ENCODE results near the gene TM4SF20.
"Not testable (repeated sequence)": the region's sequence is repeated elsewhere in the genome, so short reads cannot be mapped to it uniquely, and the experiment has no call there.

Gene TM4SF20

DNA sequence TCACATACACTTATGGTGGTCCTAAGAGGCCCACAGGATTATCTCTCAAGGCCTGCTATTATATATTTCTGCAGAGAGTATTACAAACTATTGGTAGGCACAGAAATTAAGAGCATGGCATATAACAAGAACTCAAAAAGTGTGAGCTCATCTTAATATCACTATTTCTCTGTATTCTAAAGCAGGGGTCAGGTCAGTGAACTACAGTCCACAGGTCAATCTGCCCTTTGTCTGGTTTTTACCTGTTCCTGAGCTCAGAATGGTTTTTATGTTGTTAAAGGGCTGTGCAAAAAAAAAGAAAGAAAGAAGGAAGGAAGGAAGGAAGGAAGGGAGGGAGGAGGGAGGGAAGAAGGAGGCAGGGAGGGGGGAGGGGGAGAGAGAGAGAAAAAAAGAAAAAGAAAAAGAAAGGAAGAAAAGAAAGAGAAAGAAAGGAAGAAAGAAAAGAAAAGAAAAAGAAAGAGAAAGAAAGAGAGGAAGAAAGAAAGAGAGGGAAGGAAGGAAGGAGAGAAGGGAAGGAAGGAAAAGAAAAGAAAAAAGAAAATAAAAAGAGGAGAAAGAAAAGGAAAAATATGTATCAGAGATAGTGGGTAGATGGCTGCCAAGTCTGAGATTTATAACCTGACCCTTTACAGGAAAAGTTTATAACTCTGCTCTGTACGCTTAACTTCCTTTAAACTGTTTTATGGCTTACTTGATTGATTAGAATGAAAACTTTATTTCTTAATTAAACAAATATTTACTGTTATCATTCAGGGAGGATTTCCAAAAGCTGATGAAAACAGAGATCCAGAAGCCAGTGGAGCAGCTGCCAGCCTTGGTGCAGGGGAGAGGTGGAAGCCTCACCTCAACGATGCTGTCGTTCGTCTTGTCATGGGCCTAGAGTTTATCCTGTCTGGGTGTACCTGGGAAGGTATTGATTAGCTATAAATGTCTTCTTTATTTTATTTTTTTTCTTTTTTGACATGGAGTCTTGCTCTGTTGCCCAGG is 19.9 kb upstream of the TM4SF20 start:
- no peak for DNase-seq (ENCODE audit: low read depth)

DNA sequence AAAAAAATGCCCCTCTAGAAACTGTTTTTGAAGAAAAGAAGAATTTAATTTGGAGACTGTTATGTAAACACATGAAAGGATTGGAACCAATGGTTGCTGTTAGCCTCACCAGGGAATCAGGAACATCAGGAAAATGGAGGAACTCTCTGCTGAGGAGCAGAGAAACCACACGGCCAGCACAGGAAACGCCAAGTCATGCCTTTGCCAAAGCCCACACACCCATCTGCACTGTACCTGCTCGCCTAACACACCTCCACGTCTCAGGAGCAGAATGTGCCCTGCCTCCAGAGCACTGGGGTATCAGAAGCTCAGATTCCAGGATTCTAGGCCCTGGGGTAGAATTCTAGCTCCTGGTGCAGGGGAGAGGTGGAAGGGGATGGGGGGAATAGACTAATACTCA is 18.5 kb upstream of the TM4SF20 start:
- DNase-seq (ENCODE audit: low read depth) = no peak

DNA sequence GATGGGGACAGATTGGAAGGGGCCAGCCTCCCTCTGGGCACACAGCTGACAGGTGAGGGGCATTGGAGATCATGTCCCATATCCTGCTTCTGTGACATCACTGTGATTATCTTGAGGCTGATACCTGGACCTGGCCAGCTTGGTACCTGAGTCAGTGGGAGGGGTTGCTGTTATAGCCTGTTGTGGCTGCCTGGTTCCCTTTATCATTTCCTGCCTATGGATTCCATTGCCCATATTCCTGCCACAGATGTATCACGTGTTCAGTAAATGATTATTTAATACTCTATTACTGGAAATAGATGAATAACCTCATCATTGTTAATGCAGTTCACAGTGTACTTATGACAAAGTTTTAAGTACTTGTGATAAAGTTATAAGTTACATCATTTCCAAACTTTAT is 16.4 kb upstream of the TM4SF20 start:
- no peak for DNase-seq (ENCODE audit: low read depth)

DNA sequence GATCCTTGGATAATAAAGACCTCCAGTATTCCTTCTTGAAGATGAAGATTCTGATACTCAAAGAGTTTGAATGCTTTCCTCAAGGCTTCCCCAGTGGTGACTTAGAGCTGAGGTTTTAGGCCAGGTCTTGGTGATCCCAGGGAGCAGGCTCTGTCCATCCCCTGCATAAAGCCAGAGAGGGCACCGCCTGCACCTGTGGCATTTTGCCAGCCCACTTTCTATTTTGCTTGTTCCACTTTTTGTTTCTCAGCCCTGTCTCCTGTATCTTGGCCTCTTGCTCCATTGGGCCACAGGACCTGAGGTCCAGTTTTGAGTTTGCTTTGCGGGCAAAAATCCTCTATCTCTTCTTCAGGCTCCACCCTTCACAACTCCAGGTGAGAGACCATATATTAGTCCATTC is 15.3 kb upstream of the TM4SF20 start:
- DNase-seq (ENCODE audit: low read depth) = no peak

DNA sequence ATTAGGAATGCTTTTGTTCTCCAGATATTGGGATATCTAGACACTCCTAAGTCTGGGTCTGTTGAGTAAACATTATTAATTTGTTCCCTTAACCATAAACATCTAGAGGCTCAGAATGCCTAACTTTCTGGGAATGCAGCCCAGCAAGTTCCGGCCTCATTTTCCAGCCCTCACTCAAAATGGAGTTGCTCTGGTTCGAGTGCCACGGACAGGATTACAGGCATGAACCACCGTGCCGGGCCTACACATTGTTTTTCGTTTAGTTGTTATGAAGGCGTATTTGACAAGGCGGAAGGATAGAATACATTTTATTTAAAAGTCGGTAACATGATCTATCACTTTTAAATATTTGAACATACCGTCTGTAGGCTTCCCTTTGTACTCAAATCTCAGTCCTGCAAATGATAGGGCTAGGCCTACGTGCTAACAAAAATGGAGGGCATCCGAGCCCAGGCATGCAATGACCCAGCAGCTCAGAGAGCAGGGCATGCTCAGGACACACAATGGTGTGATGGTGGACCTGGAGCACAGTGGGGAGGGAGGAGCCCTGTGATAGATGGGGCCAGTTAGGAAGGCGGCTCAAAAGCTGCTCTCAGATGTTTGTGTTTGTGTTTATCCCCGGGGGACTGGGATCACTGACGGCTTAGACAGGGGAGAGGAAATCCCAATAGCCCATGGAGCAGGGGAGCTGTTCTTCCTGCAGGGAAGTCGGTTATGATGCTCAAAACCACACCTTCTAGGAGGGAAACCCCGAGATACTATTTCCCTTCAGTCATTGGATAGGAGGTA is 11.6 kb upstream of the TM4SF20 start:
- DNase-seq (ENCODE audit: low read depth) = no peak

DNA sequence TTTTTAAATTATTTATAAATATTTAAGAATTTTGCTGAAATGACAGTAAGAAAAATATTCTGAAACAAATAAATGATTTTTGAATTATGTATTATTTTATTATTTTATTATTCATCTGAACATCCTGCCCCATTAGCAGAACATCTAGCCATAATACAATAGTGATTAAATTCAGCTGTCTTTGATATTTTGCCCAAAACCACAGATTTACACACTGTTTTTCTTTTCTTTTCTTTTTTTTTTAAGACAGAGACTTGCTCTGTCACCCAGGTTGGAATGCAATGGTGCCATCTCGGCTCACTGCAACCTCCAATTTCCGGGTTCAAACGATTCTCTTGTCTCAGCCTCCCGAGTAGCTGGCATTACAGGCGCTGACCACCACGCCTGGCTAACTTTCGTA is 10.6 kb upstream of the TM4SF20 start:
- DNase-seq (ENCODE audit: low read depth) = no peak

DNA sequence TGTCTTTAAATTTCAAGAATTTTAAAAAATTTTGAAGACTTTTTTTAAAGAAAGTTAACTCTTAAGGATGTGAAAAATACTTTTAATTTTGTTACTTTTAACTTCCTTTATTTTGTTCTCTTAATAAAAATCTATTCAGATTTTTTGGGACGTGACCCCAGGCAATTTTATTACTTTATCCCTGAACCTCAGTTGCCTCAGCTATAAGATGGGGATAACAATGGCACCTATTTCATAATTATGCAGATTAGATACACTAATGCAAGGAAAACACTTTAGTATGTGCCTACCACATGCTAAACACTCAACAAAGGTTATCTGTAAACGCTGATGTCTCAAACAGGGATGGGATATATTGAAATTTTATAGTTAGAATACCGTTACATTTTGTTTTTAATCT is 10.1 kb upstream of the TM4SF20 start:
- DNase-seq (ENCODE audit: low read depth) = no peak

DNA sequence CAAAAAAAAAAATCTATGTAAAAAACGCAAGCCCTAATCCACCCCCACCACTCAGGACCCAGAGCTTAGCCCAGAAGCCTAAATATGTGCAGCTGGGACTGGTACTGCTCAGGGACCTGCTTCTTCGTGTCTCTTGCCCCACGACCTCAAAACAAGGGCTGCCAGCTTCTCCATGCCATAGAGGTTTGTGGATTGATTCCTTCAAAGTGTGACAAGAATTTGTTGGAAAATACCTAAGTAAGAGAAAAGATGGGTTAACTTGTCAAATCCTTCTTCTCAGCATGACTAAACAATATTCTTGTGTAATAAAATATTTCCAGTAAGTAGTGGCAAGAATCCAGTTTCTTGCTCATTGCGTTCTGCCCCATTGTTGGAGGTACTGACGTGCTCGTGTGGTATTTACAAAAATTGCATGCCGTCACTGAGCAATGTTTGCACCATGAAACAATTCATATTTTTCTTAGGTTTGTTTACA is 9.5 kb upstream of the TM4SF20 start:
- no peak for DNase-seq (ENCODE audit: low read depth)

DNA sequence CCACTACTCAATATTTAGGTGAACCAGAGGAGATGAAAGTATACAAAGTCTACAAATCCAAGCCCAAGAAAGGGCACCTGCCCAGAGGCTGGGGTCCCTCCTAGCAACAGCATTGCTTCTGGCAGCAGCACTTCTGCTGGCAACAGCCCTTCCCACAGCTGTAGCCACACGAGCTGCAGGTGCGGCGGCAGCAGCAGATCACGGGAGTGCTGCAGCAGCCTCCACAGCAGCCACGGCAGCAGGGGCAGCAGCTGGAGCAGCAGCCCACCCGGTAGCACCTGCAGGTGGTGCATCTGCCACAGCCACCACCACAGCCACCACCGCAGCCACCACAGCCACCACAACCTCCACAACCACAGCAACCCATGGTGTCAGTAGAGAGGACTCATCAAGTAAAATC is 8.5 kb upstream of the TM4SF20 start, which contains the start of gene SCYGR1:
Gene SCYGR1 (minus strand): TSS at position 367 of the 400 bp plus-strand sequence. CDS start 0 bp downstream, at position 367.
- not testable (repeated sequence) for DNase-seq (ENCODE audit: low read depth)

DNA sequence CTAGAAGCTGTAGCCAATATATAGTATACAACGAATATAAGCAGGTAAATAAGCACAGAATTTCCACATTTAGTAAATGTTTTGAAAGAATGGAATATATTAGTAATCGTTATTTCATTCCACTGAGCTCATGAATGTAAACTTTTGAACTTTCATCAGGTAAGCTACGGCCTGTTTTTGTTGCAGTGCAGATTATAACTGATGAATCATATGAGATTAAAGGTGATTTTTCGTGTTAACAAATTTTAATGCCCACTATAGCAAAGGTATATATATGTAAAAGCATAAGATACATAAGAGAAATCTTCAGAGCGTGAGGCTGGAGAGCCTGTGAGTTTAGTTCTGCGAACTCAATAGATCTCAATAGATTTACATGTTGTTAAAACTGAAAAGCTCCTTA is 7.5 kb upstream of the TM4SF20 start:
- DNase-seq (ENCODE audit: low read depth) = no peak

DNA sequence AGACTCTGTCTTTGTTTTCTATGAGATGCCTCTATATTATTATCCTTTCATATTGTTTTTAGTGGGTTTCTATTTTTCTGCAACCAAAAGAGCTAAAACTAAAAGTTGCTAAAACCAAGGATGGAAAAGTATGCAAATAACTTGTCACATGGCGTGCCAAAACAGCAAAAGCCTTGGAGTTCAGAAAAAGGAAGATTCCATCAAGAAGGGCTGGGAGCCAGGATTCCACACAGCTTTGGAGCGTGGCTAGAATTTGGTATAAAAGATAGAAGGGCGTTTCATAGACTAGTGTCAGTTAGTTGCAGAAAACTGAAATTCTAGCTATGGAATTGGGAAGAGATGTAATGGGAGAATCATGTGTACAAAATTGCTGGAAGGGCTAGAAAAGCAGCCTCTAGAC is 4.6 kb upstream of the TM4SF20 start:
- no peak for DNase-seq (ENCODE audit: low read depth)

DNA sequence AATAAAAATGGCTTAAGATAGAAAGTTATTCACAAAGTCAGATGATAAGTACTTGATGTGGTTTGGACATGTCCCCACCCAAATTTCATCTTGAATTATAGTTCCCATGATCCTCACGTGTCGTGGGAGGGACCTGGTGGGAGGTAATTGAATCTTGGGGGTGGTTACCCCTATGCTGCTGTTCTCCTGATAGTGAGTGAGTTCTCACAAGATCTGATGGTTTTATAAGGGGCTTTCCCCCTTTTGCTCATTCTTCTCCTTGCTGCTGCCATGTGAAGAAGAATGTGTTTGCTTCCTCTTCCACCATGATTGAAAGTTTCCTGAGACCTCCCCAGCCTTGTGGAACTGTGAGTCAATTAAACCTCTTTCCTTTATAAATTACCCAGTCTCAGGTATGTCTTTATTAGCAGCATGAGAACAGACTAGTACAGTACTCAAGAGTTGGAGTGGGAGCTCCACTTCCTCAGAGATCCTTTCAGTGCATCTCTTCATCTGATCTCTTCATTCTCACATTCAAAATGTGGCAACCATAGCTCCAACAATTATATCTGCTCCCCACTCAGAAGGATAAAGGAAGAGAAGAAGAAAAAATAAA is 3.2 kb upstream of the TM4SF20 start:
- not testable (repeated sequence) for DNase-seq (ENCODE audit: low read depth)

DNA sequence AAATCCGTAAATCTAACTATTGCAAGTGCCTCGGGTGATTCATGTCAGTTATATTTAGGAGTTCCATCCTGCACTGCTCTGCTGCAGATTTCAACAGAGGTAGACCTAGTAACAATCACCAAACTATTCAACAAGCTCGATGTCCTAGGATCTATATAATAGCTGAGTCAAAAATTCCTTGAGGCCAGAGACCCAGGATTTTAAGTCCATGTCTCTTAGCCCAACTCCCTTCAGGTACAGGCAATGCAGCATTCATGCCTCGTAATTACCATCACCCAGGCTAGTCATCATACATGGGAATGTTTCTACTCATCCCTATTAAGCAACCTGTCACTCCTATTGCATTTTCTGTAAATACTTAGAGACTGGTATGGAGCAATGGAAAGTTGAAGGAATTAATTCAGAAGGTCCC is 729 bp downstream of the TM4SF20 start:
- DNase-seq (ENCODE audit: low read depth) = no peak

DNA sequence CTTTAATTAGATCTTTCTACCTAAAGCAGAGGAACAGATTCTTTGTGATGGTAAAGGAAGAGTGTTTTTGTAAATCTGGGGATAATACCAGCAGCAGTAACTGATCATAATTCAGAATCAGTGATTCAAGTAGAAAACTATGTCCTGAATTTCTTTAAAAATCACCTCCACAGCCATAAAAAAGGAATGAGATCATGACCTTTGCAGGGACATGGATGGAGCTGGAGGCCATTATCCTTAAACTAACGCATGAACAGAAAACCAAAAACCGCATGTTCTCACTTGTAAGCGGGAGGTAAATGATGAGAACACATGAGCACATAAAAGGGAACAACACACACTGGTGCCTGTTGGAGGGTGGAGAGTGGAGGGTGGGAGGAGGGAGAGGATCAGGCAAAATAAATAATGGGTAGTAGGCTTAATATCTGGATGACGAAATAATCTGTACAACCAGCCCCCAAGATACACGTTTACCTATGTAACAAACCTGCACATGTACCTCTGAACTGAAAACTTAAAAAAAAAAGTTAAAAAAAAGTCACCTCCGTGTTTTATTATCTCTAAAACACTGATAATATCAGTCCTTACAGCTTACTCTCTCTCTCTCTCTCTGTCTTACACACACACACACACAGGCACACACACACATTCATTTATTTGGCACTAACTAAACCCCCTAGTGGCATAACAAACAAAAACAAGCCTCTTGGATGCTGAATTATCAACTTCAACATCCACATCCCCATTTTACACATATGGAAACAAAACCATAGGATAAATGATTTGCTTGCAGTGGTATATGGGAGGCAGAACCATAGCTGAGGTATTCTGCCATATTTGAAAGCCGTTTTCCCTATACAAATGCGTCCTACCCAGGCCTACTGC is 1.4 kb downstream of the TM4SF20 start:
- no peak for DNase-seq (ENCODE audit: low read depth)

DNA sequence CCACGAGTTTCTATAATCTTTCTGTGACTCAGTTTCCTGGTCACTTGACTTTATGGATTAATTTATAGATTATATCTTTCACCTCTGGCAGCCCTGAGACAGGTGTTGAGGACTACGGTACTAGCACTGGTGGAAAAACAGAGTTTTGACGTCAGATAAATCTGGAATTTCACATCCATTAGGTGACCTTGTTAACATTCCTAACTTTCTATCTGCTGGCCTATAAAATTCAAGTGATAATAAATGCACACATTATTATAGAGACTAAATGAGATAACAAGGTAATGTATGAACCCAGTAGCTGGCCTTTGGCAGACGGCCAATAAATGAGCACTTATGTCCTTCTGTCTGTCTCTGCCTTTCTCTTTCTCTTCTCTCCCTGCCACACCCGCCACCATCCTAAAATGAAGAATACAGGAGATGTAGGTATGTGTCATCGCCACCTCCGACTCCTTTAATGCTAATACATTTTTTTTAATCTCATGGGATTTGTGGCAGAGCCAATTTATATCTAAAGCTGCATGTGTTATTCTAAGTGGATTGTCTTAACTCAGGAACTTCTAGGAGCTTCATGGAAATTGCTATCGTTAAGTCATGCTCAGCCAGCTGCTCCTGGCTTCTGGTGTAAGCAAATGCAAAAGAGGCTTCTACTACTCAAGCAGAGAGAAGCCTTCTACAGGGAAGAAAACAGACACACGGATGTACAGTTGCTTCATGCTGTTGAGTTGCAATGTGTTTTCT is 2.3 kb downstream of the TM4SF20 start:
- DNase-seq (ENCODE audit: low read depth) = no peak

DNA sequence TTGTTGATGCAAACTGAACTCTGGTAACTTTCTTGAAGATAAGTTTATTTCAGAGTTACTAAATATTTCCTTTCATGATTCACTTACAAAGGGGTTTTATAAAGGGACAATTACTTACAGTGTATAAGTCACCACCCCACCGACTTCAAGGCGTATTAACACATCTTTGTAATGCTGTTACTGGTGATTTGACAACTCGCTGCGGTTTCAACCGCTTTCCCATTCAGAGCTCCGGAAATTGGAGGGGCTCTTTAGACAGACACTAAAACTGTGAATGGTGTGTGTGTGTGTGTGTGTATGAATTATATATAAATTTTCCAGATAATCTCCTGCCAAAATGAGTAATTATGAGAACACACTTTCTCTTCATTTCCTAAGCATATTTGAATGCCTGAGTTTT is 4.9 kb downstream of the TM4SF20 start:
- DNase-seq (ENCODE audit: low read depth) = no peak

DNA sequence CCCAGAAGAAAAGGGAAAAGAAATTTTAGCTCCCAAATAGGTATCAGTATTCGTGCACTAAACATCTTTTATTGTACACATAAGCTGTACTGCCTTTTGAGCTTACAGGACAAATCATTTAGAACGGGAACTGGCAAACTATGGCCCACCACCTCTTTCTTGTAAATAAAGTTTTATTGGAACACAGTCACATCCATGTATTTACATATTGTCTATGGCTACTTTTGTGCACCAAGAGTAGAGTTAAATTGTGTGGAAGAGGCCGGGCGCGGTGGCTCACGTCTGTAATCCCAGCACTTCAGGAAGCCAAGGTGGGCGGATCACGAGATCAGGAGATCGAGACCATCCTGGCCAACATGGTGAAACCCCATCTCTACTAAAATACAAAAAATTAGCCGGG is 5.7 kb downstream of the TM4SF20 start:
- DNase-seq (ENCODE audit: low read depth) = no peak

DNA sequence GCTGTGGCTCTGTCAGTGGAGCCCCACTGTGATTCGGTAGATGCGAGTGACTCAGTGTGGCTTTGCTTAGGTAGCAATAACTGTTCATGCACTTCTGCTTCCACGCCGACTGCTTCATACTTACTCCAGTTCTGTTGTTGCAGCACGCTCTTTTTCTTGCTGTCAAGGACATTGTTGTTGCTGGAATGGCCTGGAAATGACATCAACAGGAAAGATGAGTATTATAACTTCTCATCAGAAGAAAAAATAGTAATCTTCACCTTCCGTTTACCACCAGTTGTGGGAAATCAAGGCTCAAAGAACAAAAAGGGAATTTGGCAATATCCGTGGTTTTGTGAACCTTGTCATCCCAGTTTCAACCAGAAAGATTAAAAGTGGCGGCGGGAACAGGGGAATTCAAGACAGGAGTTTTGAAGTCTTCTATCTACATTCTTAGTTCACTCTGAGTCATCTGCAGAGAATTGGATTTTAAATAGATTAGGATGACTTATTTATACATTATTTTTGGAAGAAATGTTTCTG is 8.3 kb downstream of the TM4SF20 start:
- DNase-seq (ENCODE audit: low read depth) = no peak

DNA sequence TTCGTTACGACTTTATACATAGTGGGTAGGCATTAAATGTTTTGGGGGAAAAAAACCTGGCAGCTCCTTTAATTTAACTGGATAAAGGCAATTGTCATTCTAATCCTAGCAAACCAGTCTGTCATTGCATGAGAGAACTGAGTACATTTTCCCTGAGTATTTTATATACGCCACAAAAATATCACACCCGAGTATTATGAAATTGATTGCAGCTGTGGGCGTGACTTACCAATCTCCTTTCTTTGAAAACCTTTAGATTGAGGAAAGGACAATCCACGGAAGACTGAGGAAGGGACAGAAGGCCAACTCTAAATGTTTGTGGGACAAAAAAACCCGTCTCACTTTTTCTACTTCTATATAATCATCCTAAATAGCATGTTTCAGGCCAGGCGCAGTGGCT is 9.0 kb downstream of the TM4SF20 start:
- no peak for DNase-seq (ENCODE audit: low read depth)

DNA sequence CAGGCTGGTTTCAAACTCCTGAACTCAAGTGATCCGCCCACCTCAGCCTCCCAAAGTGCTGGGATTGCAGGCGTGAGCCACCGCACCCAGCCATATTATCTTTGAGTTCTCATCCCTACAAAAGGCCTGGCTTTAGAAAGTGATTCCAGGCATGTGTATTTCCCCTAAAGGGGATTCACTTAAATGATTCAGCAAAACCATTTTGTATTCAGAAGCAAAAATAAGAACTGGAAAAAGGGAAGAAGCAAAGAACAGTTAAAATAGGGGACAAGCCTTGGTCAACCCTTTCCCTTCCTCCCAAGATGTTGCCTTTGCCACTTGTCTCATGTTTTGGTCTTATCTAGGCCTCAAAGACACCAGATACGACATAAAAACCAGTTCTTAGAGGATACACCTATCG is 10.5 kb downstream of the TM4SF20 start:
- no peak for DNase-seq (ENCODE audit: low read depth)

DNA sequence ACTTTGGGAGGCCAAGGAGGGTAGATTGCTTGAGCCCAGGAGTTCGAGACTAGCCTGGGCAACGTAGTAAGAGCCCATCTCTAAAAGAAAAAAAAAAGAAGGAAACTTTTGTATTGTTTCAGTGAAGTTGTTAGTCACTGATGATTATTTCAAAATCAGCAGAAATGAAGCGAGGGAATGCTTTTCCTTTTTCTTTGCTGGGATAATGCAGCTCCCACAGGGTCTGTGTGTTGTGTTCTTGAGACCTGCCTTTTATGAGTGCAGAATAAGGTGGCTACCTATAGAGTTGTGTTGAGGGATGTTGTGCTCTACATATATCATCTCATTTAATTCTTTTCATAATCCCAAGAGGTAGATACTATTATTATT is 11.7 kb downstream of the TM4SF20 start:
- DNase-seq (ENCODE audit: low read depth) = no peak

All from activated T-cell treated with anti-CD3 and anti-CD28 coated beads for 1 hour (primary cell).